CD14-positive monocyte (primary cell): Measurements from ENCODE around the gene FAAP24. TPM values are rescaled to one million over a fixed set of nuclear protein-coding genes. Genes with fewer than 3 reads are reported as not detected.
"Not testable (repeated sequence)": the region's sequence is repeated elsewhere in the genome, so short reads cannot be mapped to it uniquely, and the experiment has no call there.

ENCODE experiments used
- DNase-seq, 3 donors: peaks; one replicate each; pipeline ENCODE4 v3.0.0-alpha.2; 2011 to 2022
- H2AFZ ChIP-seq: 2 replicates; pipeline ENCODE4 v1.6.0; 2012; ENCODE audit warnings: mild to moderate bottlenecking, low read depth, low read length, inconsistent platforms; ENCODE audit not compliant: insufficient read depth, poor library complexity, severe bottlenecking
- H3K27ac ChIP-seq, 2 donors: 1 replicate in 1 of 2; 2 replicates in 1 of 2; pipeline ENCODE4 v1.5.1; 2012 to 2013; ENCODE audit warnings: low read length in 2 of 2, control low read depth in 1 of 2, inconsistent platforms in 1 of 2, low read depth in 1 of 2, mild to moderate bottlenecking in 1 of 2
- H3K27me3 ChIP-seq, 2 donors: one replicate each; pipeline versions ENCODE4 v1.6.0 to v1.6.1; 2011 to 2013; ENCODE audit warnings: low read length in 2 of 2; ENCODE audit not compliant: control insufficient read depth in 2 of 2, insufficient read depth in 2 of 2
- H3K36me3 ChIP-seq, 2 donors: replicated peaks in 1 of 2; 1 replicate in 1 of 2; 2 replicates in 1 of 2; pipeline versions ENCODE4 v1.5.1 to v1.6.1; 2012 to 2013; ENCODE audit warnings: low read length in 2 of 2, control low read depth in 1 of 2, inconsistent platforms in 1 of 2, mild to moderate bottlenecking in 1 of 2; ENCODE audit not compliant: insufficient read depth in 2 of 2, control insufficient read depth in 1 of 2
- H3K4me1 ChIP-seq, 2 donors: 1 replicate in 1 of 2; 2 replicates in 1 of 2; pipeline versions ENCODE4 v1.5.1 to v1.6.1; 2012 to 2013; ENCODE audit warnings: low read length in 2 of 2, control low read depth in 1 of 2, inconsistent platforms in 1 of 2, mild to moderate bottlenecking in 1 of 2, moderate library complexity in 1 of 2; ENCODE audit not compliant: insufficient read depth in 2 of 2, control insufficient read depth in 1 of 2
- H3K4me2 ChIP-seq: replicated peaks from 2 replicates; pipeline ENCODE3; 2012; ENCODE audit warnings: low read length, moderate library complexity, mild to moderate bottlenecking; ENCODE audit not compliant: poor library complexity, severe bottlenecking; ENCODE audit errors: extremely low read depth
- H3K4me3 ChIP-seq, 3 experiments: fragments of 200-600 bp in 1 of 3; sonication (generic) in 1 of 3; replicated peaks in 1 of 3; 1 replicate in 2 of 3; 2 replicates in 1 of 3; pipeline ENCODE4 v1.5.1; 2011 to 2013; ENCODE audit warnings: low read length in 3 of 3, mild to moderate bottlenecking in 3 of 3, control low read depth in 2 of 3, low read depth in 2 of 3, inconsistent platforms in 1 of 3, moderate library complexity in 1 of 3
- H3K79me2 ChIP-seq: 2 replicates; pipeline ENCODE4 v1.6.0; 2012; ENCODE audit warnings: mild to moderate bottlenecking, control low read depth, inconsistent platforms, low read length, moderate library complexity; ENCODE audit not compliant: insufficient read depth
- H3K9ac ChIP-seq: 2 replicates; pipeline ENCODE4 v1.6.0; 2017; ENCODE audit warnings: low read length, mild to moderate bottlenecking; ENCODE audit not compliant: insufficient read depth, poor library complexity, severe bottlenecking
- H3K9me3 ChIP-seq, 2 donors: replicated peaks in 1 of 2; 1 replicate in 1 of 2; 2 replicates in 1 of 2; pipeline versions ENCODE4 v1.5.1 to v1.6.1; 2012 to 2013; ENCODE audit warnings: low read length in 2 of 2, control low read depth in 1 of 2; ENCODE audit not compliant: control insufficient read depth in 1 of 2, insufficient read depth in 1 of 2
- H4K20me1 ChIP-seq: 2 replicates; pipeline ENCODE4 v1.6.0; 2012; ENCODE audit warnings: mild to moderate bottlenecking, low read length, control low read depth, moderate library complexity; ENCODE audit not compliant: insufficient read depth
- H3K27ac Mint-ChIP-seq, 7 donors: one replicate each; pipeline ENCODE4 v1.8.0; 2020; ENCODE audit warnings: mild to moderate bottlenecking in 7 of 7, mixed read lengths in 7 of 7, moderate library complexity in 6 of 7, inconsistent platforms in 2 of 7
- H3K27me3 Mint-ChIP-seq, 3 donors: one replicate each; pipeline ENCODE4 v1.8.0; 2021 to 2022; ENCODE audit warnings: low read depth in 3 of 3, mild to moderate bottlenecking in 3 of 3, mixed read lengths in 3 of 3, moderate library complexity in 3 of 3, inconsistent platforms in 1 of 3
- H3K36me3 Mint-ChIP-seq, 2 donors: one replicate each; pipeline ENCODE4 v1.8.0; 2020; ENCODE audit warnings: mixed read lengths in 2 of 2, inconsistent platforms in 1 of 2, mild to moderate bottlenecking in 1 of 2
- H3K4me1 Mint-ChIP-seq: one replicate; pipeline ENCODE4 v1.8.0; 2020; ENCODE audit warnings: mild to moderate bottlenecking, mixed read lengths
- H3K4me3 Mint-ChIP-seq, 2 donors: one replicate each; pipeline ENCODE4 v1.8.0; 2020; ENCODE audit warnings: mild to moderate bottlenecking in 2 of 2, mixed read lengths in 2 of 2, moderate library complexity in 1 of 2
- H3K9me3 Mint-ChIP-seq, 7 donors: one replicate each; pipeline ENCODE4 v1.8.0; 2020 to 2022; ENCODE audit warnings: mixed read lengths in 7 of 7, mild to moderate bottlenecking in 6 of 7, moderate library complexity in 6 of 7, inconsistent platforms in 2 of 7
- WGBS: methylation state at CpG from one replicate; pipeline ENCODE4 v1.1.5; 2013; ENCODE audit warnings: missing lambda C conversion rate; ENCODE audit not compliant: insufficient coverage; 5-methylcytosine and 5-hydroxymethylcytosine counted together
- intact Hi-C, 2 donors: fragments of 100-400 bp; cut with micrococcal nuclease; formaldehyde crosslinking; loops; one replicate each; pipeline versions ENCODE4 v1.15.0 to v1.15.1; 2023
- polyA plus RNA-seq, 3 donors: library from polyadenylated mRNA; depleted of rRNA in 1 of 3; unstranded in 2 of 3; stranded (reverse) in 1 of 3; fragments of 300-500 nt in 2 of 3; fragments of >200 nt in 1 of 3; fragmentation: Illumina TruSeq in 2 of 3; gene quantifications; 1 replicate in 2 of 3; 2 replicates in 1 of 3; pipeline ENCODE4 v1.2.3, GENCODE V29; 2012 to 2021
- TF ChIP-seq, protein P1 (sequence below): fragments of 200-600 bp; IDR thresholded peaks from one replicate; pipeline ENCODE4 v1.8.0; 2022; ENCODE audit warnings: antibody characterized with exemption, mild to moderate bottlenecking

Gene FAAP24
- polyA plus RNA-seq, 3 donors: 0.61 to 4.2 (median 2.3) TPM

DNA sequence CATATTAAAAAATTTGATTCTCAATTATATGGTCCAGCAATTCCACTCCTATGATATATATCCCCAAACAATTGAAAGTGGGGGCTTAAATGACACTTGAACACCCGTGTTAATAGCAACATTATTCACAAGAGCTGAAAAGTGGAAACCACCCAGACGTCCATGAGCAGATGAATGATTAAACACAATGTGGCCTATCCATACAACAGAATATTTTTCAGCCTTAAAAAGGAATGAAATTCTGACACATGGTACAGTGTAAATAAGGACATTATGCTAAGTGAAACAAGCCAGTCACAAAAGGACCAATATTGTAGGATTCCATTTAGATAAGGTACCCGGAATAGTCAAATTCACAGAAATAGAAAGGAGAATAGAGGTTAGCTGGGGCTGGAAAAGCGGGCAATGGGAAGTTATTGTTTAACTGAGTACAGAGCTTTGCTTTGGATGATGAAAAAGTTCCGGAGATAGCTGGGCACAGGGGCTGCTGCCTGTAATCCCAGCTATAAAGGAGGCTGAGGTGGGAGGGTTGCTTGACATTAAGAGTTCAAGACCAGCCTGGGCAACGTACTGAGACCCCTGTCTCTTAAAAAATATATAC, 31.5 kb downstream of the FAAP24 start:
- H3K27me3 ChIP-seq, H3K9me3 Mint-ChIP-seq, H3K79me2 ChIP-seq, H4K20me1 ChIP-seq, H3K27ac ChIP-seq, H3K36me3 Mint-ChIP-seq, H3K27ac Mint-ChIP-seq, H3K9ac ChIP-seq, H3K4me1 Mint-ChIP-seq, H2AFZ ChIP-seq, H3K4me2 ChIP-seq, H3K36me3 ChIP-seq, H3K4me3 ChIP-seq, intact Hi-C loops, DNase-seq, H3K4me1 ChIP-seq, H3K4me3 Mint-ChIP-seq, H3K9me3 ChIP-seq: not testable (repeated sequence)
- 90% methylated on average over 2 of the region's 6 CpGs for WGBS
- H3K27me3 Mint-ChIP-seq: peaks cover 7 to 17% (median 10%) of the 10 kb centered on the region in 3 donors

- WGBS: 56% methylated on average over 2 of the region's 5 CpGs
- no peak overlapping the region for H3K9ac ChIP-seq
- H3K79me2 ChIP-seq: no peaks in the 10 kb centered on the region
- no peak overlapping the region for H2AFZ ChIP-seq
- H3K27me3 ChIP-seq: no peaks in the 10 kb centered on the region
- TF ChIP-seq, protein P1, sequence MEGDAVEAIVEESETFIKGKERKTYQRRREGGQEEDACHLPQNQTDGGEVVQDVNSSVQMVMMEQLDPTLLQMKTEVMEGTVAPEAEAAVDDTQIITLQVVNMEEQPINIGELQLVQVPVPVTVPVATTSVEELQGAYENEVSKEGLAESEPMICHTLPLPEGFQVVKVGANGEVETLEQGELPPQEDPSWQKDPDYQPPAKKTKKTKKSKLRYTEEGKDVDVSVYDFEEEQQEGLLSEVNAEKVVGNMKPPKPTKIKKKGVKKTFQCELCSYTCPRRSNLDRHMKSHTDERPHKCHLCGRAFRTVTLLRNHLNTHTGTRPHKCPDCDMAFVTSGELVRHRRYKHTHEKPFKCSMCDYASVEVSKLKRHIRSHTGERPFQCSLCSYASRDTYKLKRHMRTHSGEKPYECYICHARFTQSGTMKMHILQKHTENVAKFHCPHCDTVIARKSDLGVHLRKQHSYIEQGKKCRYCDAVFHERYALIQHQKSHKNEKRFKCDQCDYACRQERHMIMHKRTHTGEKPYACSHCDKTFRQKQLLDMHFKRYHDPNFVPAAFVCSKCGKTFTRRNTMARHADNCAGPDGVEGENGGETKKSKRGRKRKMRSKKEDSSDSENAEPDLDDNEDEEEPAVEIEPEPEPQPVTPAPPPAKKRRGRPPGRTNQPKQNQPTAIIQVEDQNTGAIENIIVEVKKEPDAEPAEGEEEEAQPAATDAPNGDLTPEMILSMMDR: no peak
- no peaks in the 10 kb centered on the region for H4K20me1 ChIP-seq
- intact Hi-C loops: no loop called here
- no peaks in the 10 kb centered on the region for H3K4me1 ChIP-seq
- H3K4me2 ChIP-seq: no peak overlapping the region
- Mint-ChIP-seq H3K27ac (no peak overlapping the region), H3K4me3 (no peak overlapping the region), H3K4me1 (no peaks in the 10 kb centered on the region), H3K27me3 (peaks cover 7 to 10% (median 8%) of the 10 kb centered on the region in 3 donors), H3K36me3 (no peaks in the 10 kb centered on the region), H3K9me3 (peaks cover 0 to 2% (median 0%) of the 10 kb centered on the region in 7 donors)
- no peaks in the 10 kb centered on the region for H3K36me3 ChIP-seq
- H3K9me3 ChIP-seq: no peaks in the 10 kb centered on the region
- H3K4me3 ChIP-seq: no peak overlapping the region
- DNase-seq: no peak
- H3K27ac ChIP-seq: no peak overlapping the region
Measured at GRCh38 chr19:33005440-33005839, 33.4 kb downstream of the FAAP24 start.
